Measurements from ENCODE around the gene NHERF2.
A peak's percentile ranks its signal among the peaks of the same experiment; 100 is the strongest.

GRCh38 chr16:2003827-2004641, 22.7 kb upstream of the NHERF2 start:
- TF ChIP-seq CTCF (conservative IDR thresholded peaks at IDR 0.05; ENCODE audit: low read depth, low read length): peak; percentile 98
- TF ChIP-seq MAFK (IDR thresholded peaks at IDR 0.05; ENCODE audit: low read depth, low read length): no peak
- TF ChIP-seq NFE2L2 (IDR thresholded peaks at IDR 0.05; ENCODE audit: low read depth, low read length): no peak
- no peak for TF ChIP-seq POLR2A (IDR thresholded peaks at IDR 0.05; ENCODE audit: low read depth, low read length)
- TF ChIP-seq RAD21 (IDR thresholded peaks at IDR 0.05; ENCODE audit: low read length): peak; percentile 61
- no peak for TF ChIP-seq CHD1 (IDR thresholded peaks at IDR 0.05; ENCODE audit: low read depth, low read length)
- TF ChIP-seq CEBPB (IDR thresholded peaks at IDR 0.05; ENCODE audit: low read depth, low read length): no peak
- TF ChIP-seq RFX5 (IDR thresholded peaks at IDR 0.05; ENCODE audit: low read depth, low read length): no peak
- no peak for TF ChIP-seq BHLHE40 (IDR thresholded peaks at IDR 0.05; ENCODE audit: low read depth, low read length)
- no peak for TF ChIP-seq ELK1 (IDR thresholded peaks at IDR 0.05; ENCODE audit: borderline replicate concordance, low read depth, low read length)
- no peak for TF ChIP-seq RCOR1 (IDR thresholded peaks at IDR 0.05; ENCODE audit: insufficient replicate concordance, low read length)
- TF ChIP-seq USF2 (IDR thresholded peaks at IDR 0.05; ENCODE audit: low read depth, low read length): peak; percentile 4; the same call in 1 of the 2 replicates
- TF ChIP-seq SMC3 (IDR thresholded peaks at IDR 0.05; ENCODE audit: low read depth, low read length): peak; percentile 80
